Measurements from ENCODE around the gene AKAP8. TPM values are rescaled to one million over a fixed set of nuclear protein-coding genes. Genes with fewer than 3 reads are reported as not detected.

Gene AKAP8
- total RNA-seq, 6 donors from 2014 or later = 28.1 to 117 (median 41.3) TPM

DNA sequence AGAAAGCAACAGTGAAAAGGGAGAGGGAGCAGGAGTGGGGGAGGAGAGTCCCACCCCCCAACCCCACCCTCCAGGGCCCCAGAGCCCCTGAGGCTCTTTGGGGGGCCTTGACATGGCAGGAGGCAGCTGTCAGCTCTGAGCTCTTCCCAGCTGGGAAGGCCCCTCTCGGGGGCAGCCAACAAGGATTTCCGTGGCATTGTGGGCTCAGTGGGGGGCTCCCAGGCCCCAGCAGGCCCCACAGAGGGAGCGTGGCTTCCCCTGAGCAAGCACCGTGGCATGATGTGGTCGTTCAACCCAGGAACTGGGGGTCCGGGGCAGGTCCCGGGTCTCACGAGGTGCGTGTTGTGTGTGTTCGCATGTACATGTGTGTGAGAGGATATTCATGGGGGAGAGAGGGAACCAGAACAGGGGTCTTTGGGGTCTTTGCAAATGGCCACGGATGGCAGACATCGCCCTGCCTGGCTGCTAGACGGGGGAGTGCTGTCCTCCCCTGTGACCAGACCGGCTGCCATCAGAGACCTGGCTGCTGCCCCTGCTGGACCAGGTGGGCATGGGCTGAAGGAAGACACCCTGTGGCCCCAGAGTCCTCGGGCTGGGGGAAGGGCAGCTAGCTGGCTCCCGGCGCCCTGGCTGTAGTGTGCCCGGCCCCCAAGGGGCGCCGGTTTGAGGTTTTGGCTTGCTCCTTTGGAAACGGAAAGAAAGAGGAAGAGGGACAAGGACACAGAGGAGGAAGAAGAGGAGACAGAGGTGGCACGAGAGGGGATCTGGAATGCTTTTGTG lies 42.9 kb upstream of the AKAP8 start:
- peaks cover 13 to 41% (median 29%) of the 10 kb centered on the region in 4 donors for H3K4me1 ChIP-seq
- H3K4me3 ChIP-seq = no peak overlapping the region
- no peaks in the 10 kb centered on the region for H3K27me3 ChIP-seq
- ATAC-seq (ENCODE audit: low FRiP score in 2 of 2) (no peak), DNase-seq (peak in 1 of 2 donors; percentile 59)
- TF ChIP-seq, protein P1, sequence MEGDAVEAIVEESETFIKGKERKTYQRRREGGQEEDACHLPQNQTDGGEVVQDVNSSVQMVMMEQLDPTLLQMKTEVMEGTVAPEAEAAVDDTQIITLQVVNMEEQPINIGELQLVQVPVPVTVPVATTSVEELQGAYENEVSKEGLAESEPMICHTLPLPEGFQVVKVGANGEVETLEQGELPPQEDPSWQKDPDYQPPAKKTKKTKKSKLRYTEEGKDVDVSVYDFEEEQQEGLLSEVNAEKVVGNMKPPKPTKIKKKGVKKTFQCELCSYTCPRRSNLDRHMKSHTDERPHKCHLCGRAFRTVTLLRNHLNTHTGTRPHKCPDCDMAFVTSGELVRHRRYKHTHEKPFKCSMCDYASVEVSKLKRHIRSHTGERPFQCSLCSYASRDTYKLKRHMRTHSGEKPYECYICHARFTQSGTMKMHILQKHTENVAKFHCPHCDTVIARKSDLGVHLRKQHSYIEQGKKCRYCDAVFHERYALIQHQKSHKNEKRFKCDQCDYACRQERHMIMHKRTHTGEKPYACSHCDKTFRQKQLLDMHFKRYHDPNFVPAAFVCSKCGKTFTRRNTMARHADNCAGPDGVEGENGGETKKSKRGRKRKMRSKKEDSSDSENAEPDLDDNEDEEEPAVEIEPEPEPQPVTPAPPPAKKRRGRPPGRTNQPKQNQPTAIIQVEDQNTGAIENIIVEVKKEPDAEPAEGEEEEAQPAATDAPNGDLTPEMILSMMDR (IDR thresholded peaks at IDR 0.05) = no peak
- TF ChIP-seq POLR2AphosphoS5 (IDR thresholded peaks at IDR 0.05) = no peak
- no peak for TF ChIP-seq POLR2A (IDR thresholded peaks at IDR 0.05)
- TF ChIP-seq EP300 (IDR thresholded peaks at IDR 0.05) = no peak
- 75 to 80% methylated on average over 19 to 22 of the region's 22 CpGs for WGBS, 2 donors
- H3K9me3 ChIP-seq = peaks cover 0 to 5% (median 0%) of the 10 kb centered on the region in 4 donors
- H3K27ac ChIP-seq = peak overlapping the region; percentile 30 to 74 (median 65)
- H3K36me3 ChIP-seq = peaks cover 12 to 58% (median 50%) of the 10 kb centered on the region in 4 donors

DNA sequence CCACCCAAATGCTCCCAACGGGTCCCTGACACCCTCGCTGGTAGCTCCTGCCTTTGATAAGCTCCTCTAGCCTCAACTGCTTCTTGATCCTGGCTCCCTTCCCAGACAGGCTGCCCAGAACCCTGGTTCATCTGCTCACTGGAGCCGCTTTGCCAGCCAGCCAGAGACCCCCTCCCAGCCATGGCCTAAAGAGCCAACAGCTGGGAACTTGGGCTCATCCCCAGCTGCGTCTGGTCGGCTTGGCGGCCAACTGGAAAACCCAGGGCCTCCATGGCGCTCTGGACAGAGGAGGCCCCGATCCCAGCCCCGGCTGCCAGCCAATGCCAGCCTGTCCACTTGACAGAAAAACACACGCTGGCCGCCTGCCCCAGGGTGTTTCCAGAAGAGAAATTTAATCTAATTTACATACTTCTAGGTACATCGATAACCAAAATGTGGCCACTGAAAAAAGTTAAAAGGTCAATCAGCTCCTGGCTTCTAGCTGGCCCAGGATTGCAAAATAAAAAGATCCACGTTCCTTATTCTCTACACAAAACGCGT lies 42.2 kb upstream of the AKAP8 start:
- TF ChIP-seq POLR2A (IDR thresholded peaks at IDR 0.05) (no peak), POLR2AphosphoS5 (IDR thresholded peaks at IDR 0.05) (no peak), EP300 (IDR thresholded peaks at IDR 0.05) (no peak)
- TF ChIP-seq, protein P1 (IDR thresholded peaks at IDR 0.05) = no peak
- H3K36me3 ChIP-seq = peaks cover 12 to 51% (median 43%) of the 10 kb centered on the region in 4 donors

DNA sequence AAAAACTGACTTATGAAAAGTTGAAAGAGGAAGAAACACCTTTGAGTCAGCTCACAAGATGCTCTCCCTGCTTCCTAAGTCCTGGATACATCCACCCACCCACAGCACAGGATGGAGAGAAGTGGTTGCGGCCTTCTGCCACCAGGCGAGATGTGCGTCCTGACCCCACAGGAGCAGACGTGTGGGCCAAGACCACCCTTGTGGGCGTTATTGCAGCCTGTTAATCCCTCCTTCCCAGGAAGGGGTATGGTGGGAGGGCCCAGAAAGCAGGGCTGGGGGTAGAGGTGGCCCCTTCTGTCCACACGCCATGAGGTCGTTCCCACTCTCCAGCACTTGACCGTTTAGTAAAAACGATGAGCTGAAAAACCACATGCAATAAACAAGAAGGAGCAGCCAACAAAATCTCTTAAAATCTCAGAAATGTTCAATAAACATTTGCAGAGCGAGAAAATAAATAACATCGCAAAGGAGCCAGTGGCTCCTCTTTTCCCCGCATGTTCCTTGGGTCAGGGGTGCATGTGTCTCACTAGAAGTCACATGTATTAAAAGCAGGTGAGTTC lies 41.6 kb upstream of the AKAP8 start:
- 69 to 87% methylated on average over 12 of the region's 12 CpGs for WGBS, 2 donors
- Histone ChIP-seq H3K36me3 (peaks cover 9 to 46% (median 37%) of the 10 kb centered on the region in 4 donors), H3K4me3 (no peak overlapping the region), H3K4me1 (peaks cover 26 to 54% (median 41%) of the 10 kb centered on the region in 4 donors), H3K27me3 (no peaks in the 10 kb centered on the region), H3K9me3 (peaks cover 0 to 5% (median 0%) of the 10 kb centered on the region in 4 donors), H3K27ac (peak overlapping the region; percentile 30 to 74 (median 65))
- no peak for ATAC-seq (ENCODE audit: low FRiP score in 2 of 2)
- no peak for DNase-seq
- TF ChIP-seq POLR2A (IDR thresholded peaks at IDR 0.05) = no peak
- TF ChIP-seq EP300 (IDR thresholded peaks at IDR 0.05) = no peak
- TF ChIP-seq, protein P1 (IDR thresholded peaks at IDR 0.05) = no peak
- TF ChIP-seq POLR2AphosphoS5 (IDR thresholded peaks at IDR 0.05) = no peak

More for the DNA sequence above, 42.2 kb upstream of the AKAP8 start:
- no peak for ATAC-seq (ENCODE audit: low FRiP score in 2 of 2)
- Histone ChIP-seq H3K4me3 (no peak overlapping the region), H3K9me3 (peaks cover 0 to 5% (median 0%) of the 10 kb centered on the region in 4 donors), H3K4me1 (peaks cover 20 to 48% (median 36%) of the 10 kb centered on the region in 4 donors), H3K27ac (peak overlapping the region; percentile 30 to 74 (median 65)), H3K27me3 (no peaks in the 10 kb centered on the region)
- peak in 1 of 2 donors; percentile 62 for DNase-seq
- 35 to 62% methylated on average over 8 to 15 of the region's 15 CpGs for WGBS, 2 donors

DNA sequence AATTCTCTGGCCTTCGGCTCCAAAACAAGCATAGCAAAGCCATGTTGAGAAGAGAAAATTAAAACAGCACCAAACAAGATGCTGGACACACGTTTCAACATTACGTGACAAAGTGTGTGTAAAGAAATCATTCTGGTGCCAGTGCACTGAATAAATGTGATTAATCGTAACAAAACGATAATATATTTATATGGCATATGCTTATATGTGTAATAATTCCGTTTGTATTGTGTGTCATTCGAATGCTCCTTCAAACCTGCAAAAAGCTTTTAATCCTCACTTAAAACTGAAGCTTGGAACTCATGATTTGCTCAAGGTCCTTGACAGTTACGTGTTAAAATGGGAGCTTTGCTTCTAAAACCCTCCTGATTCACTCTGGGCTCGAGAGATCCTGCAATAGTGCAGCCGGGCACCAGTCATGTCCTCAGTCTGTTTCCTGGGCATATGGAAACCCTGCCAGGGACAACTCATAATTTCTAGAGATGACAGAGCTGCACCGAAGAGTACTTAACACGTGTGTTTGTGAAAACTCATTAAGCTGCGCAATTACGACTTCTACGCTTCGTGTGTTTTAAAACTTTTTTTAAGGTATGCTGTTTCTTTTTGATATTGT lies 39.9 kb upstream of the AKAP8 start:
- Histone ChIP-seq H3K27me3 (no peaks in the 10 kb centered on the region), H3K27ac (peak overlapping the region; percentile 8 to 92 (median 78)), H3K9me3 (peaks cover 0 to 5% (median 0%) of the 10 kb centered on the region in 4 donors), H3K4me1 (peaks cover 31 to 62% (median 44%) of the 10 kb centered on the region in 4 donors), H3K36me3 (peaks cover 5 to 30% (median 24%) of the 10 kb centered on the region in 4 donors), H3K4me3 (peak overlapping the region; percentile 38 to 97 (median 74))
- WGBS, 2 donors = 17 to 30% methylated on average over 16 of the region's 16 CpGs
- ATAC-seq (ENCODE audit: low FRiP score in 2 of 2) (no peak), DNase-seq (no peak)
- TF ChIP-seq POLR2AphosphoS5 (IDR thresholded peaks at IDR 0.05) = no peak
- TF ChIP-seq, protein P1 (IDR thresholded peaks at IDR 0.05) = peak in 1 of 6 experiments; percentile 1
